Lower leg skin (tissue), 4 donors: ENCODE results near the gene ICA1. TPM values are rescaled to one million over a fixed set of nuclear protein-coding genes. Genes with fewer than 3 reads are reported as not detected.
"Not testable (repeated sequence)": the region's sequence is repeated elsewhere in the genome, so short reads cannot be mapped to it uniquely, and the experiment has no call there.

Source experiments
- DNase-seq, 2 donors: peaks; one replicate each; pipeline ENCODE4 v3.0.0-alpha.2; 2019; ENCODE audit warnings: low spot score in 2 of 2
- H3K4me3 ChIP-seq: fragments of 200-600 bp; sonication (generic); 2 replicates; pipeline ENCODE4 v1.5.1; 2017; ENCODE audit warnings: mild to moderate bottlenecking, low read depth; ENCODE audit not compliant: poor library complexity, severe bottlenecking
- POLR2A ChIP-seq, 2 donors: fragments of 450-650 bp; IDR thresholded peaks; one replicate each; pipeline ENCODE4 v1.6.1; 2016 to 2017; ENCODE audit warnings: antibody characterized with exemption in 2 of 2, mild to moderate bottlenecking in 1 of 2, moderate library complexity in 1 of 2
- WGBS, 2 donors: methylation state at CpG; one replicate each; pipeline ENCODE4 v1.1.5; 2018; 5-methylcytosine and 5-hydroxymethylcytosine counted together
- intact Hi-C: fragments of 100-400 bp; cut with DNase I; formaldehyde crosslinking; loops from one replicate; pipeline ENCODE4 v1.15.0; 2023; ENCODE audit warnings: low total_unique reads
- total RNA-seq, 4 donors: library from RNA; depleted of rRNA; stranded (reverse); fragments of >200 nt; gene quantifications; one replicate each; pipeline ENCODE4 v1.1.0, GENCODE V29; 2016
- TF ChIP-seq, protein P1 (sequence below), 3 donors: fragments of 450-650 bp; IDR thresholded peaks; one replicate each; pipeline ENCODE4 v1.5.1; 2016; ENCODE audit warnings: antibody characterized with exemption in 3 of 3, mild to moderate bottlenecking in 3 of 3, moderate library complexity in 2 of 3

Gene ICA1
- total RNA-seq, 4 donors from 2014 or later = 12.8 to 33.6 (median 18.4) TPM

GRCh38 chr7:8254215-8254614 lies 7.8 kb downstream of the ICA1 start:
- no peak for DNase-seq
- 79 to 80% methylated on average over 3 of the region's 3 CpGs for WGBS, 2 donors
- no peak overlapping the region for H3K4me3 ChIP-seq
- no peak for TF ChIP-seq POLR2A (IDR thresholded peaks at IDR 0.05)
- TF ChIP-seq, protein P1, sequence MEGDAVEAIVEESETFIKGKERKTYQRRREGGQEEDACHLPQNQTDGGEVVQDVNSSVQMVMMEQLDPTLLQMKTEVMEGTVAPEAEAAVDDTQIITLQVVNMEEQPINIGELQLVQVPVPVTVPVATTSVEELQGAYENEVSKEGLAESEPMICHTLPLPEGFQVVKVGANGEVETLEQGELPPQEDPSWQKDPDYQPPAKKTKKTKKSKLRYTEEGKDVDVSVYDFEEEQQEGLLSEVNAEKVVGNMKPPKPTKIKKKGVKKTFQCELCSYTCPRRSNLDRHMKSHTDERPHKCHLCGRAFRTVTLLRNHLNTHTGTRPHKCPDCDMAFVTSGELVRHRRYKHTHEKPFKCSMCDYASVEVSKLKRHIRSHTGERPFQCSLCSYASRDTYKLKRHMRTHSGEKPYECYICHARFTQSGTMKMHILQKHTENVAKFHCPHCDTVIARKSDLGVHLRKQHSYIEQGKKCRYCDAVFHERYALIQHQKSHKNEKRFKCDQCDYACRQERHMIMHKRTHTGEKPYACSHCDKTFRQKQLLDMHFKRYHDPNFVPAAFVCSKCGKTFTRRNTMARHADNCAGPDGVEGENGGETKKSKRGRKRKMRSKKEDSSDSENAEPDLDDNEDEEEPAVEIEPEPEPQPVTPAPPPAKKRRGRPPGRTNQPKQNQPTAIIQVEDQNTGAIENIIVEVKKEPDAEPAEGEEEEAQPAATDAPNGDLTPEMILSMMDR (IDR thresholded peaks at IDR 0.05) = no peak
- intact Hi-C loops = no loop called here

- WGBS, 2 donors = 61 to 63% methylated on average over 1 of the region's 1 CpG
- no peak overlapping the region for H3K4me3 ChIP-seq
- TF ChIP-seq, protein P1 (IDR thresholded peaks at IDR 0.05) = no peak
- TF ChIP-seq POLR2A (IDR thresholded peaks at IDR 0.05) = no peak
- intact Hi-C loops = no loop called here
- DNase-seq = no peak
Observed at GRCh38 chr7:8251195-8251594, 10.8 kb downstream of the ICA1 start.

GRCh38 chr7:8250547-8250946 lies 11.4 kb downstream of the ICA1 start:
- WGBS, 2 donors = 96 to 100% methylated on average over 1 of the region's 1 CpG
- H3K4me3 ChIP-seq = no peak overlapping the region
- TF ChIP-seq, protein P1 (IDR thresholded peaks at IDR 0.05) = no peak
- TF ChIP-seq POLR2A (IDR thresholded peaks at IDR 0.05) = no peak
- DNase-seq = no peak
- intact Hi-C loops = no loop called here

- no peak overlapping the region for H3K4me3 ChIP-seq
- 75% methylated on average over 4 of the region's 4 CpGs for WGBS, 2 donors
- intact Hi-C loops = no loop called here
- TF ChIP-seq POLR2A (IDR thresholded peaks at IDR 0.05) = no peak
- TF ChIP-seq, protein P1 (IDR thresholded peaks at IDR 0.05) = no peak
- no peak for DNase-seq
Observed at GRCh38 chr7:8249121-8249520, 12.8 kb downstream of the ICA1 start.

- no peak overlapping the region for H3K4me3 ChIP-seq
- WGBS, 2 donors = 96 to 98% methylated on average over 2 of the region's 2 CpGs
- no peak for DNase-seq
- TF ChIP-seq, protein P1 (IDR thresholded peaks at IDR 0.05) = no peak
- no peak for TF ChIP-seq POLR2A (IDR thresholded peaks at IDR 0.05)
- intact Hi-C loops = no loop called here
Observed at GRCh38 chr7:8246020-8246419, 15.9 kb downstream of the ICA1 start.

- DNase-seq, H3K4me3 ChIP-seq, intact Hi-C loops: not testable (repeated sequence)
- 88 to 96% methylated on average over 5 of the region's 5 CpGs for WGBS, 2 donors
Observed at GRCh38 chr7:8245032-8245431, 16.9 kb downstream of the ICA1 start.

DNA sequence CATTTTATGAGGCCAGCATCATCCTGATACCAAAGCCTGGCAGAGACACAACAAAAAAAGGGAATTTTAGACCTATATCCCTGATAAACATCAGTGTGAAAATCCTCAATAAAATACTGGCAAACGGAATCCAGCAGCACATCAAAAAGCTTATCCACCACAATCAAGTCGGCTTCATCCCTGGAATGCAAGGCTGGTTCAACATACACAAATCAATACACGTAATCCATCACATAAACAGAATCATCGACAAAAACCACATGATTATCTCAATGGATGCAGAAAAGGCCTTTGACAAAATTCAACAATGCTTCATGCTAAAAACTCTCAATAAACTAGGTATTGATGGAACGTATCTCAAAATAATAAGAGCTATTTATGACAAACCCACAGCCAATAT lies 18.9 kb downstream of the ICA1 start:
- DNase-seq, H3K4me3 ChIP-seq, intact Hi-C loops: not testable (repeated sequence)
- 82 to 96% methylated on average over 5 of the region's 5 CpGs for WGBS, 2 donors

GRCh38 chr7:8239702-8240362 lies 22.1 kb downstream of the ICA1 start:
- WGBS, 2 donors = 78 to 83% methylated on average over 10 of the region's 10 CpGs
- intact Hi-C loops, DNase-seq, H3K4me3 ChIP-seq: not testable (repeated sequence)
